ENCODE data around the gene LIAS.

GRCh38 chr4:39516407-39516966 lies 57.6 kb downstream of the LIAS start:
- TF ChIP-seq, protein P1, sequence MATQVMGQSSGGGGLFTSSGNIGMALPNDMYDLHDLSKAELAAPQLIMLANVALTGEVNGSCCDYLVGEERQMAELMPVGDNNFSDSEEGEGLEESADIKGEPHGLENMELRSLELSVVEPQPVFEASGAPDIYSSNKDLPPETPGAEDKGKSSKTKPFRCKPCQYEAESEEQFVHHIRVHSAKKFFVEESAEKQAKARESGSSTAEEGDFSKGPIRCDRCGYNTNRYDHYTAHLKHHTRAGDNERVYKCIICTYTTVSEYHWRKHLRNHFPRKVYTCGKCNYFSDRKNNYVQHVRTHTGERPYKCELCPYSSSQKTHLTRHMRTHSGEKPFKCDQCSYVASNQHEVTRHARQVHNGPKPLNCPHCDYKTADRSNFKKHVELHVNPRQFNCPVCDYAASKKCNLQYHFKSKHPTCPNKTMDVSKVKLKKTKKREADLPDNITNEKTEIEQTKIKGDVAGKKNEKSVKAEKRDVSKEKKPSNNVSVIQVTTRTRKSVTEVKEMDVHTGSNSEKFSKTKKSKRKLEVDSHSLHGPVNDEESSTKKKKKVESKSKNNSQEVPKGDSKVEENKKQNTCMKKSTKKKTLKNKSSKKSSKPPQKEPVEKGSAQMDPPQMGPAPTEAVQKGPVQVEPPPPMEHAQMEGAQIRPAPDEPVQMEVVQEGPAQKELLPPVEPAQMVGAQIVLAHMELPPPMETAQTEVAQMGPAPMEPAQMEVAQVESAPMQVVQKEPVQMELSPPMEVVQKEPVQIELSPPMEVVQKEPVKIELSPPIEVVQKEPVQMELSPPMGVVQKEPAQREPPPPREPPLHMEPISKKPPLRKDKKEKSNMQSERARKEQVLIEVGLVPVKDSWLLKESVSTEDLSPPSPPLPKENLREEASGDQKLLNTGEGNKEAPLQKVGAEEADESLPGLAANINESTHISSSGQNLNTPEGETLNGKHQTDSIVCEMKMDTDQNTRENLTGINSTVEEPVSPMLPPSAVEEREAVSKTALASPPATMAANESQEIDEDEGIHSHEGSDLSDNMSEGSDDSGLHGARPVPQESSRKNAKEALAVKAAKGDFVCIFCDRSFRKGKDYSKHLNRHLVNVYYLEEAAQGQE (IDR thresholded peaks at IDR 0.05): no peak
- TF ChIP-seq CTCF (IDR thresholded peaks at IDR 0.05; ENCODE audit: low read depth, low read length, missing input control) (no peak), RAD21 (IDR thresholded peaks at IDR 0.05) (no peak), EGR1 (IDR thresholded peaks at IDR 0.05; ENCODE audit: low read depth in 2 of 2) (no peak), JUND (IDR thresholded peaks at IDR 0.05) (no peak), GABPA (IDR thresholded peaks at IDR 0.05 in 1 of 2, conservative IDR thresholded peaks at IDR 0.05 in 1 of 2) (no peak), TAF1 (conservative IDR thresholded peaks at IDR 0.05) (no peak), RXRA (IDR thresholded peaks at IDR 0.05) (no peak), NR2F2 (IDR thresholded peaks at IDR 0.05) (no peak)
- TF ChIP-seq, protein P2, sequence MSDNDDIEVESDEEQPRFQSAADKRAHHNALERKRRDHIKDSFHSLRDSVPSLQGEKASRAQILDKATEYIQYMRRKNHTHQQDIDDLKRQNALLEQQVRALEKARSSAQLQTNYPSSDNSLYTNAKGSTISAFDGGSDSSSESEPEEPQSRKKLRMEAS (IDR thresholded peaks at IDR 0.05): no peak
